Activated T-helper 17 cell treated with anti-CD3 and anti-CD28 coated beads, Interleukin-2, amount 50 U/mL, for 72 hours (primary cell): Measurements from ENCODE around the gene ERCC1. TPM values are rescaled to one million over a fixed set of nuclear protein-coding genes. Genes with fewer than 3 reads are reported as not detected.

ENCODE experiments used
- ATAC-seq: fragments of 150-1000 bp; cut with Tn5 transposase; replicated peaks from 2 replicates; pipeline ENCODE4 v1.10.0; 2021; ENCODE audit warnings: mild to moderate bottlenecking, moderate library complexity
- H3K27ac Mint-ChIP-seq: one replicate; pipeline ENCODE4 v1.8.0; 2022; ENCODE audit warnings: mixed read lengths
- H3K27me3 Mint-ChIP-seq: one replicate; pipeline ENCODE4 v1.8.0; 2022; ENCODE audit warnings: mixed read lengths
- H3K36me3 Mint-ChIP-seq: one replicate; pipeline ENCODE4 v1.8.0; 2022; ENCODE audit warnings: low read depth, mild to moderate bottlenecking, mixed read lengths
- H3K4me1 Mint-ChIP-seq: one replicate; pipeline ENCODE4 v1.8.0; 2022; ENCODE audit warnings: mixed read lengths
- H3K4me3 Mint-ChIP-seq: one replicate; pipeline ENCODE4 v1.8.0; 2022; ENCODE audit warnings: mild to moderate bottlenecking, mixed read lengths
- H3K9me3 Mint-ChIP-seq: one replicate; pipeline ENCODE4 v1.8.0; 2022; ENCODE audit warnings: mixed read lengths
- total RNA-seq, 2 donors: library from RNA; stranded (reverse); gene quantifications; one replicate each; pipeline ENCODE4 v1.2.3, GENCODE V29; 2022

ERCC1 gene
- total RNA-seq, 2 donors from 2014 or later = 27.6 to 33.2 TPM

GRCh38 chr19:45464852-45465441, 41.2 kb upstream of the ERCC1 start:
- peaks cover 3% of the 10 kb centered on the region for H3K4me1 Mint-ChIP-seq
- H3K36me3 Mint-ChIP-seq = peaks cover 23% of the 10 kb centered on the region
- no peak overlapping the region for H3K27ac Mint-ChIP-seq
- no peaks in the 10 kb centered on the region for H3K9me3 Mint-ChIP-seq
- H3K27me3 Mint-ChIP-seq = no peaks in the 10 kb centered on the region
- no peak overlapping the region for H3K4me3 Mint-ChIP-seq
- ATAC-seq = no peak

GRCh38 chr19:45464274-45464673, 40.6 kb upstream of the ERCC1 start:
- H3K36me3 Mint-ChIP-seq = peaks cover 17% of the 10 kb centered on the region
- no peaks in the 10 kb centered on the region for H3K27me3 Mint-ChIP-seq
- no peak overlapping the region for H3K4me3 Mint-ChIP-seq
- ATAC-seq = no peak
- H3K9me3 Mint-ChIP-seq = no peaks in the 10 kb centered on the region
- H3K27ac Mint-ChIP-seq = no peak overlapping the region
- peaks cover 3% of the 10 kb centered on the region for H3K4me1 Mint-ChIP-seq

- no peak for ATAC-seq
- H3K9me3 Mint-ChIP-seq = no peaks in the 10 kb centered on the region
- no peak overlapping the region for H3K4me3 Mint-ChIP-seq
- no peaks in the 10 kb centered on the region for H3K27me3 Mint-ChIP-seq
- peaks cover 8% of the 10 kb centered on the region for H3K36me3 Mint-ChIP-seq
- no peak overlapping the region for H3K27ac Mint-ChIP-seq
- H3K4me1 Mint-ChIP-seq = peaks cover 3% of the 10 kb centered on the region
Observed at GRCh38 chr19:45463241-45463640, 39.5 kb upstream of the ERCC1 start.

- H3K36me3 Mint-ChIP-seq = no peaks in the 10 kb centered on the region
- H3K9me3 Mint-ChIP-seq = no peaks in the 10 kb centered on the region
- H3K4me3 Mint-ChIP-seq = no peak overlapping the region
- peaks cover 2% of the 10 kb centered on the region for H3K4me1 Mint-ChIP-seq
- ATAC-seq = no peak
- no peak overlapping the region for H3K27ac Mint-ChIP-seq
- H3K27me3 Mint-ChIP-seq = no peaks in the 10 kb centered on the region
Observed at GRCh38 chr19:45462174-45462573, 38.5 kb upstream of the ERCC1 start.

GRCh38 chr19:45460807-45461347, 37.2 kb upstream of the ERCC1 start:
- no peaks in the 10 kb centered on the region for H3K9me3 Mint-ChIP-seq
- H3K4me1 Mint-ChIP-seq = peaks cover 1% of the 10 kb centered on the region
- no peak overlapping the region for H3K4me3 Mint-ChIP-seq

GRCh38 chr19:45457776-45458175, 34.1 kb upstream of the ERCC1 start:
- H3K4me3 Mint-ChIP-seq = no peak overlapping the region
- H3K27ac Mint-ChIP-seq = no peak overlapping the region
- no peaks in the 10 kb centered on the region for H3K9me3 Mint-ChIP-seq
- H3K27me3 Mint-ChIP-seq = no peaks in the 10 kb centered on the region
- H3K4me1 Mint-ChIP-seq = peaks cover 7% of the 10 kb centered on the region
- H3K36me3 Mint-ChIP-seq = no peaks in the 10 kb centered on the region
- no peak for ATAC-seq

More at GRCh38 chr19:45460807-45461347, 37.2 kb upstream of the ERCC1 start:
- Mint-ChIP-seq H3K27me3 (no peaks in the 10 kb centered on the region), H3K36me3 (no peaks in the 10 kb centered on the region), H3K27ac (no peak overlapping the region)
- no peak for ATAC-seq

GRCh38 chr19:45456500-45456815, 32.7 kb upstream of the ERCC1 start:
- Mint-ChIP-seq H3K27ac (peak overlapping the region; percentile 81), H3K9me3 (no peaks in the 10 kb centered on the region), H3K27me3 (no peaks in the 10 kb centered on the region), H3K4me3 (peak overlapping the region; percentile 68), H3K4me1 (peaks cover 15% of the 10 kb centered on the region), H3K36me3 (peaks cover 5% of the 10 kb centered on the region)
- no peak for ATAC-seq

GRCh38 chr19:45455707-45456499, 32.2 kb upstream of the ERCC1 start:
- H3K27ac Mint-ChIP-seq = peak overlapping the region; percentile 81
- H3K36me3 Mint-ChIP-seq = peaks cover 10% of the 10 kb centered on the region

GRCh38 chr19:45451850-45452387, 28.2 kb upstream of the ERCC1 start:
- Mint-ChIP-seq H3K36me3 (peaks cover 18% of the 10 kb centered on the region), H3K27ac (peak overlapping the region; percentile 98), H3K4me3 (peak overlapping the region; percentile 86), H3K9me3 (no peaks in the 10 kb centered on the region), H3K27me3 (no peaks in the 10 kb centered on the region), H3K4me1 (peaks cover 33% of the 10 kb centered on the region)
- no peak for ATAC-seq

More at GRCh38 chr19:45455707-45456499, 32.2 kb upstream of the ERCC1 start:
- H3K4me1 Mint-ChIP-seq = peaks cover 20% of the 10 kb centered on the region
- peak; percentile 87 for ATAC-seq
- H3K9me3 Mint-ChIP-seq = no peaks in the 10 kb centered on the region
- H3K4me3 Mint-ChIP-seq = peak overlapping the region; percentile 68
- H3K27me3 Mint-ChIP-seq = no peaks in the 10 kb centered on the region

- Mint-ChIP-seq H3K36me3 (peaks cover 18% of the 10 kb centered on the region), H3K27ac (peak overlapping the region; percentile 98), H3K4me1 (peaks cover 36% of the 10 kb centered on the region)
Observed at GRCh38 chr19:45451131-45451849, 27.6 kb upstream of the ERCC1 start.

GRCh38 chr19:45450012-45450333, 26.3 kb upstream of the ERCC1 start:
- peak overlapping the region; percentile 86 for H3K4me3 Mint-ChIP-seq
- H3K4me1 Mint-ChIP-seq = peaks cover 38% of the 10 kb centered on the region
- H3K36me3 Mint-ChIP-seq = peaks cover 18% of the 10 kb centered on the region
- ATAC-seq = peak; percentile 20
- no peaks in the 10 kb centered on the region for H3K9me3 Mint-ChIP-seq
- no peaks in the 10 kb centered on the region for H3K27me3 Mint-ChIP-seq
- peak overlapping the region; percentile 98 for H3K27ac Mint-ChIP-seq

More at GRCh38 chr19:45451131-45451849, 27.6 kb upstream of the ERCC1 start:
- Mint-ChIP-seq H3K9me3 (no peaks in the 10 kb centered on the region), H3K27me3 (no peaks in the 10 kb centered on the region), H3K4me3 (peak overlapping the region; percentile 86)
- ATAC-seq = peak; percentile 65

GRCh38 chr19:45448887-45449299, 25.2 kb upstream of the ERCC1 start:
- peak overlapping the region; percentile 98 for H3K27ac Mint-ChIP-seq
- H3K4me3 Mint-ChIP-seq = peak overlapping the region; percentile 86
- no peaks in the 10 kb centered on the region for H3K9me3 Mint-ChIP-seq
- no peaks in the 10 kb centered on the region for H3K27me3 Mint-ChIP-seq
- H3K36me3 Mint-ChIP-seq = peaks cover 18% of the 10 kb centered on the region
- no peak for ATAC-seq
- peaks cover 46% of the 10 kb centered on the region for H3K4me1 Mint-ChIP-seq

- Mint-ChIP-seq H3K4me3 (peak overlapping the region; percentile 86), H3K4me1 (peaks cover 50% of the 10 kb centered on the region), H3K27me3 (no peaks in the 10 kb centered on the region)
Observed at GRCh38 chr19:45448425-45448756, 24.7 kb upstream of the ERCC1 start.

GRCh38 chr19:45446944-45447343, 23.2 kb upstream of the ERCC1 start:
- H3K9me3 Mint-ChIP-seq = no peaks in the 10 kb centered on the region
- H3K27ac Mint-ChIP-seq = no peak overlapping the region
- ATAC-seq = no peak
- H3K27me3 Mint-ChIP-seq = no peaks in the 10 kb centered on the region
- H3K36me3 Mint-ChIP-seq = peaks cover 18% of the 10 kb centered on the region
- no peak overlapping the region for H3K4me3 Mint-ChIP-seq
- H3K4me1 Mint-ChIP-seq = peaks cover 57% of the 10 kb centered on the region

More at GRCh38 chr19:45448425-45448756, 24.7 kb upstream of the ERCC1 start:
- ATAC-seq = no peak
- peak overlapping the region; percentile 98 for H3K27ac Mint-ChIP-seq
- no peaks in the 10 kb centered on the region for H3K9me3 Mint-ChIP-seq
- peaks cover 18% of the 10 kb centered on the region for H3K36me3 Mint-ChIP-seq
